Right lobe of liver (tissue), 4 donors: ENCODE measurements around the gene ERC2.

Source experiments
- CTCF ChIP-seq, 4 donors: fragments of 200-600 bp in 3 of 4; fragments of 450-650 bp in 1 of 4; IDR thresholded peaks; one replicate each; pipeline versions ENCODE4 v1.5.1 to v1.8.0; 2016 to 2022; ENCODE audit warnings: antibody characterized with exemption in 4 of 4, mild to moderate bottlenecking in 2 of 4
- POLR2A ChIP-seq: fragments of 450-650 bp; IDR thresholded peaks from one replicate; pipeline ENCODE4 v1.6.1; 2017; ENCODE audit warnings: antibody characterized with exemption, mild to moderate bottlenecking
- donor health status: DM: no; HTN: no; CAD: no.
- donor health status: DM: no; HTN: no; CAD: no.
- donor health status: DM: no; HTN: yes; CAD: no.

DNA sequence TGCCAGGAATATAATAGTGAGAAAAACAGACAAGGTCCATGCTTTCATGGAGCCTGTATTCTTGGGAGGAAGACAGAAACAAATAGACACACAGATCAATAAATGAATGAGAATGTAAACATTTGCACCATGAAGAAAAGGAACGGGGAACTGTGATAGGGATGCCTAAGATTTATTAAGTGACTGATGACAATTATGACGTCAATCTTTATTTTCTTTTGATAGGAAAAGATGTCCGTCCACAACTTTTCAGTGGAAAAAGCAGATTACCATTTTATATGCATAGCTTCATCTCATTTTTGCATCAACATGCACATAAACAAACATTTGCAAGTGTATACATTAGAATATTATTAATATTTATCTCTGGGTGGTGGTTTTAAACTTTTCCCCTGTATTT is 953.3 kb downstream of the ERC2 start:
- TF ChIP-seq CTCF (IDR thresholded peaks at IDR 0.05) (no peak), POLR2A (no peak)
